ENCODE measurements around the gene OTOF.

GRCh38 chr2:26409785-26410184, 68.1 kb downstream of the OTOF start:
- no peak for TF ChIP-seq POLR2A (IDR thresholded peaks at IDR 0.05)
- TF ChIP-seq, protein P1, sequence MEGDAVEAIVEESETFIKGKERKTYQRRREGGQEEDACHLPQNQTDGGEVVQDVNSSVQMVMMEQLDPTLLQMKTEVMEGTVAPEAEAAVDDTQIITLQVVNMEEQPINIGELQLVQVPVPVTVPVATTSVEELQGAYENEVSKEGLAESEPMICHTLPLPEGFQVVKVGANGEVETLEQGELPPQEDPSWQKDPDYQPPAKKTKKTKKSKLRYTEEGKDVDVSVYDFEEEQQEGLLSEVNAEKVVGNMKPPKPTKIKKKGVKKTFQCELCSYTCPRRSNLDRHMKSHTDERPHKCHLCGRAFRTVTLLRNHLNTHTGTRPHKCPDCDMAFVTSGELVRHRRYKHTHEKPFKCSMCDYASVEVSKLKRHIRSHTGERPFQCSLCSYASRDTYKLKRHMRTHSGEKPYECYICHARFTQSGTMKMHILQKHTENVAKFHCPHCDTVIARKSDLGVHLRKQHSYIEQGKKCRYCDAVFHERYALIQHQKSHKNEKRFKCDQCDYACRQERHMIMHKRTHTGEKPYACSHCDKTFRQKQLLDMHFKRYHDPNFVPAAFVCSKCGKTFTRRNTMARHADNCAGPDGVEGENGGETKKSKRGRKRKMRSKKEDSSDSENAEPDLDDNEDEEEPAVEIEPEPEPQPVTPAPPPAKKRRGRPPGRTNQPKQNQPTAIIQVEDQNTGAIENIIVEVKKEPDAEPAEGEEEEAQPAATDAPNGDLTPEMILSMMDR (IDR thresholded peaks at IDR 0.05 in 8 of 11, conservative IDR thresholded peaks at IDR 0.05 in 3 of 11), result no peak

Measured in spleen (tissue), 7 donors.